ENCODE measurements around the gene PRAC1.
"Not testable (repeated sequence)": the region's sequence is repeated elsewhere in the genome, so short reads cannot be mapped to it uniquely, and the experiment has no call there.

Gene PRAC1

GRCh38 chr17:48726916-48727286, 4.6 kb upstream of the PRAC1 start:
- ATAC-seq: no peak

GRCh38 chr17:48726114-48726915, 4.0 kb upstream of the PRAC1 start:
- ATAC-seq (no peak), DNase-seq (no peak)

More at GRCh38 chr17:48726916-48727286, 4.6 kb upstream of the PRAC1 start:
- no peak for DNase-seq

GRCh38 chr17:48725288-48726064, 3.2 kb upstream of the PRAC1 start:
- DNase-seq: no peak
- no peak for ATAC-seq

GRCh38 chr17:48725004-48725287, 2.6 kb upstream of the PRAC1 start:
- DNase-seq (no peak), ATAC-seq (no peak)

- DNase-seq: peak; percentile 87
- peak; percentile 70 for ATAC-seq
These were observed 2.1 kb upstream of the PRAC1 start for GRCh38 chr17:48724251-48725003.

- DNase-seq (no peak), ATAC-seq (no peak)
These were observed 1.3 kb upstream of the PRAC1 start for GRCh38 chr17:48723423-48724250.

GRCh38 chr17:48722915-48723422, 651 bp upstream of the PRAC1 start, which contains the start of gene PRAC2:
TSS of gene PRAC2 (plus strand) at chr17:48723185. CDS start at chr17:48724411, 1,226 bp downstream.
- DNase-seq (no peak), ATAC-seq (no peak)

GRCh38 chr17:48721009-48721402, 1.3 kb downstream of the PRAC1 start:
- ATAC-seq (no peak), DNase-seq (no peak)

- ATAC-seq (no peak), DNase-seq (no peak)
These were observed 1.9 kb downstream of the PRAC1 start for GRCh38 chr17:48720266-48721008.

GRCh38 chr17:48719642-48720265, 2.6 kb downstream of the PRAC1 start:
- ATAC-seq: no peak
- no peak for DNase-seq

GRCh38 chr17:48718761-48719641, 3.3 kb downstream of the PRAC1 start:
- no peak for ATAC-seq
- DNase-seq: no peak

- ATAC-seq (no peak), DNase-seq (no peak)
These were observed 4.0 kb downstream of the PRAC1 start for GRCh38 chr17:48718227-48718760.

- ATAC-seq (no peak), DNase-seq (no peak)
These were observed 4.7 kb downstream of the PRAC1 start for GRCh38 chr17:48717367-48718226.

- ATAC-seq, DNase-seq: not testable (repeated sequence)
These were observed 5.8 kb downstream of the PRAC1 start for GRCh38 chr17:48716549-48716948.

- ATAC-seq: no peak
- no peak for DNase-seq
These were observed 6.6 kb downstream of the PRAC1 start for GRCh38 chr17:48715496-48716399.

- ATAC-seq (no peak), DNase-seq (no peak)
These were observed 11.2 kb downstream of the PRAC1 start for GRCh38 chr17:48711128-48711527.

Data from stimulated activated naive CD8-positive, alpha-beta T cell treated with anti-CD3 and anti-CD28 coated beads, Interleukin-15, Interleukin-2, amounts not matched to agents 100 U/mL and 50 U/mL, for 24 hours (primary cell).